22Rv1 (cell line): ENCODE measurements around the gene PGK1.
"Not testable (repeated sequence)": the region's sequence is repeated elsewhere in the genome, so short reads cannot be mapped to it uniquely, and the experiment has no call there.

Experiments used
- ZFX ChIP-seq: fragments of 450-650 bp; IDR thresholded peaks from 2 replicates; pipeline ENCODE4 v1.6.1; 2017; ENCODE audit warnings: antibody characterized with exemption, borderline replicate concordance
- TF ChIP-seq, protein P1 (sequence below): fragments of 450-650 bp; IDR thresholded peaks from 2 replicates; pipeline ENCODE4 v1.5.1; 2017; ENCODE audit warnings: mild to moderate bottlenecking

- TF ChIP-seq, protein P1, sequence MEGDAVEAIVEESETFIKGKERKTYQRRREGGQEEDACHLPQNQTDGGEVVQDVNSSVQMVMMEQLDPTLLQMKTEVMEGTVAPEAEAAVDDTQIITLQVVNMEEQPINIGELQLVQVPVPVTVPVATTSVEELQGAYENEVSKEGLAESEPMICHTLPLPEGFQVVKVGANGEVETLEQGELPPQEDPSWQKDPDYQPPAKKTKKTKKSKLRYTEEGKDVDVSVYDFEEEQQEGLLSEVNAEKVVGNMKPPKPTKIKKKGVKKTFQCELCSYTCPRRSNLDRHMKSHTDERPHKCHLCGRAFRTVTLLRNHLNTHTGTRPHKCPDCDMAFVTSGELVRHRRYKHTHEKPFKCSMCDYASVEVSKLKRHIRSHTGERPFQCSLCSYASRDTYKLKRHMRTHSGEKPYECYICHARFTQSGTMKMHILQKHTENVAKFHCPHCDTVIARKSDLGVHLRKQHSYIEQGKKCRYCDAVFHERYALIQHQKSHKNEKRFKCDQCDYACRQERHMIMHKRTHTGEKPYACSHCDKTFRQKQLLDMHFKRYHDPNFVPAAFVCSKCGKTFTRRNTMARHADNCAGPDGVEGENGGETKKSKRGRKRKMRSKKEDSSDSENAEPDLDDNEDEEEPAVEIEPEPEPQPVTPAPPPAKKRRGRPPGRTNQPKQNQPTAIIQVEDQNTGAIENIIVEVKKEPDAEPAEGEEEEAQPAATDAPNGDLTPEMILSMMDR: not testable (repeated sequence)
- not testable (repeated sequence) for TF ChIP-seq ZFX
Observed at GRCh38 chrX:78081413-78081812, 22.6 kb upstream of the PGK1 start.
